ENCODE data around the gene CD109. TPM values are rescaled to one million over a fixed set of nuclear protein-coding genes. Genes with fewer than 3 reads are reported as not detected.
A peak's percentile ranks its signal among the peaks of the same experiment; 100 is the strongest.

The CD109 gene
- total RNA-seq, 3 donors from 2014 or later, result 1.7 to 9.1 (median 4.4) TPM

DNA sequence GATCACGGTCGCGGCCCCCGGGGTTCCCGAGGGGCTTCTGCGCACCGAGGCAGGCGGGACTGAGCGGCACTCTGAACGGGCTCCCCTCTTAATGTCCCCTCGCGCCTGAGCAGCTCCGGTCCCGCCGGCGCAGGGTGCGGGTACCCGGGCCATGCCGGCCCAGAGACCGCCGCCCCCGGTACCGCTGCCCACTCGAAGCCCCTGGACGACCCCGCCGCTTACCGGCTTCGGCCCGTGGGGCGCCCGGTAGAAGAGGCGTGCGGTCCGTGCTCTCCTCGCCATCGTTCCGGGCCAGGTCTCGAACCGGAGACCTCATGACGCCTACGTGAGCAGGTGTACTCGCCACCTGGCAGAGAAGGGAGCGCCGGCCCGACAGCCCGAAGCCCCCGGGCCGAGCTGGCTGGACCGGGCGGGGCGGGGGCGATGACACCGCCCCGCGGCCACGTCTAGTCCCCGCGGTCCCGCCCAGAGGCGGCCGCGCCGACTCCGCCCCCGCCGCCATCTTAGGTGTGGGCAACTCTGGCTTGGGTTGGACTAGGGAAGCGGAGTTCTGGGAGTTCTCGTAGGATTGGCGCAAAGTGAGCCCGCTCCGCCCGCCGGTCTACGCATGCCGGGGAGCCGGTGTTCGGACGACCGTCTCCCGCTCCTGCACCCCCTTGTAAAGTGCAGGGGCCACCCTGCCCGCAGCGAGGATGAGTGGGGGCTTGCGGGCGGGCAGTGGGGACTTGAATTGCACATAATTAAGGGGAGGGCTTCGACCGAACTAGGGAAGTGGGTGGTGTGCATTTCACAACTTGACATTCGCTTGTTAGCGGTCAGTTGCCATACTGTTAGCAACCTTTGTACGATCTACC lies 42.2 kb upstream of the CD109 start, which contains the start of gene SLC17A5:
Gene SLC17A5, minus strand, starts transcription at position 422 of the 854 bp plus-strand sequence. Its CDS starts 106 bp downstream, at position 316.
- TF ChIP-seq, protein P1, sequence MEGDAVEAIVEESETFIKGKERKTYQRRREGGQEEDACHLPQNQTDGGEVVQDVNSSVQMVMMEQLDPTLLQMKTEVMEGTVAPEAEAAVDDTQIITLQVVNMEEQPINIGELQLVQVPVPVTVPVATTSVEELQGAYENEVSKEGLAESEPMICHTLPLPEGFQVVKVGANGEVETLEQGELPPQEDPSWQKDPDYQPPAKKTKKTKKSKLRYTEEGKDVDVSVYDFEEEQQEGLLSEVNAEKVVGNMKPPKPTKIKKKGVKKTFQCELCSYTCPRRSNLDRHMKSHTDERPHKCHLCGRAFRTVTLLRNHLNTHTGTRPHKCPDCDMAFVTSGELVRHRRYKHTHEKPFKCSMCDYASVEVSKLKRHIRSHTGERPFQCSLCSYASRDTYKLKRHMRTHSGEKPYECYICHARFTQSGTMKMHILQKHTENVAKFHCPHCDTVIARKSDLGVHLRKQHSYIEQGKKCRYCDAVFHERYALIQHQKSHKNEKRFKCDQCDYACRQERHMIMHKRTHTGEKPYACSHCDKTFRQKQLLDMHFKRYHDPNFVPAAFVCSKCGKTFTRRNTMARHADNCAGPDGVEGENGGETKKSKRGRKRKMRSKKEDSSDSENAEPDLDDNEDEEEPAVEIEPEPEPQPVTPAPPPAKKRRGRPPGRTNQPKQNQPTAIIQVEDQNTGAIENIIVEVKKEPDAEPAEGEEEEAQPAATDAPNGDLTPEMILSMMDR (IDR thresholded peaks at IDR 0.05), result no peak
- Histone ChIP-seq H3K36me3 (ENCODE audit: low read depth) (no peaks in the 10 kb centered on the region), H3K4me1 (ENCODE audit: low read depth) (peaks cover 9% of the 10 kb centered on the region), H3K4me3 (peak within 1 kb of the TSS; percentile 99), H3K9me3 (no peaks in the 10 kb centered on the region)
- intact Hi-C loops (cut with DNase I, micrococcal nuclease), result no loop called here
- ATAC-seq, result peak; percentile 96
- DNase-seq, result peak; percentile 96 to 98 (median 96)

DNA sequence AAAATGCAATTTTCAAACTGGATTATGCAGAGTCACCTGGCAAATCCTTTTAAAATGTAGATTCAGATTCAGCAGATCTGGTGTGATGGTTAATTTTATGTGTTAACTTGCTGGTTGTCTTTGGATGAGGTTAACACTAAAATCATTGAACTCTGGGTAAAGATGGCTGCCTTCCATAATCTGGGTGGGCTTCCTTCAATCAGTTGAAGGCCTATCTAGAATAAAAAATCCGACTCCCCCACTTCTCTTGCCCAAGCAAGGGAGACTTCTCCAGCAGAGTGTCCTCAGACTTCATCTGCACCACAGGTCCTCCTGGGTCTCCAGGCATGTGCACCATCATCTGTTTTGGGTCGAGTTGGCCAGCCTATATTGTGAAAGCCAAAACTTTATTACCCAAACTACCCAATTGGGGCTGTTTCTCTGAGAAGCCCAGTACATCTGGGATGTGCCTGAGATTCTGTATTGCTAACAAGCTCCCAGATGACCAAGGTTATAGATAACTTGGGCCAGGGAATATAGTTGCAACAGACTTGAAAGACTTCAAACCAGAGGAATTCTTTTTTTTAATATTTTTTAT lies 40.6 kb upstream of the CD109 start:
- DNase-seq, result no peak
- no peak overlapping the region for H3K4me3 ChIP-seq
- intact Hi-C loops (cut with DNase I, micrococcal nuclease), result no loop called here
- ATAC-seq, result no peak
- no peaks in the 10 kb centered on the region for H3K36me3 ChIP-seq (ENCODE audit: low read depth)
- TF ChIP-seq, protein P1 (IDR thresholded peaks at IDR 0.05), result no peak
- peaks cover 9% of the 10 kb centered on the region for H3K4me1 ChIP-seq (ENCODE audit: low read depth)
- no peaks in the 10 kb centered on the region for H3K9me3 ChIP-seq

DNA sequence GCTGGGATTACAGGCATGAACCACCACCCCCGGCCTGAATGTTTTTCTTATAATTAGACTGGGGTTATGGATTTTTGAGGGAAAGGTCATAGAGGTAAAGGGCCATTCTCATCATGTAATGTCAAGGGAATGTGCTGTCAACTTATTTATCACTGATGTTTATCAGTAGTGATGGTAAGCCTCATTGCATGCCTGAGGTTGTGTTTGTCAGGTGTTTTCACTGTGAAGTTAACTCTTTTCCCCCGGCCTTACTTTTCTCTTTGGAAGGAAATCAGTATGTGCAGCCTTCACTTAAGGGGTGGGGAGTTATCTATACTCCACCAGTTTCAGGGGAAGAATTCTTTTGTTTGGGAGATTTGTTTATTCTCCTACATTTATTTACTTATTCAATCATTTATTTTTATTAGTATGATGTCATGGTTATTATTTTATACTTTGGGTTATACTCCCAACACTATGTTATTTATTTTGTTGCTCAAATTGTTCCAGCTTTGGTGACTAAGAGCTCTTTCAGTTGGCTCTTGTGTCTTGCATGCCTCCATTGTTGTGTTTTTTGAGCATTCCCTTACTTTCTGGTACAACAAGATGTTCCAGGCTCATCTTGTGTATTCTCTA lies 39.4 kb upstream of the CD109 start:
- no peaks in the 10 kb centered on the region for H3K9me3 ChIP-seq
- H3K36me3 ChIP-seq (ENCODE audit: low read depth), result no peaks in the 10 kb centered on the region
- no peak overlapping the region for H3K4me3 ChIP-seq
- DNase-seq, result no peak
- peaks cover 9% of the 10 kb centered on the region for H3K4me1 ChIP-seq (ENCODE audit: low read depth)
- TF ChIP-seq, protein P1 (IDR thresholded peaks at IDR 0.05), result no peak
- intact Hi-C loops (cut with DNase I, micrococcal nuclease), result no loop called here
- no peak for ATAC-seq

DNA sequence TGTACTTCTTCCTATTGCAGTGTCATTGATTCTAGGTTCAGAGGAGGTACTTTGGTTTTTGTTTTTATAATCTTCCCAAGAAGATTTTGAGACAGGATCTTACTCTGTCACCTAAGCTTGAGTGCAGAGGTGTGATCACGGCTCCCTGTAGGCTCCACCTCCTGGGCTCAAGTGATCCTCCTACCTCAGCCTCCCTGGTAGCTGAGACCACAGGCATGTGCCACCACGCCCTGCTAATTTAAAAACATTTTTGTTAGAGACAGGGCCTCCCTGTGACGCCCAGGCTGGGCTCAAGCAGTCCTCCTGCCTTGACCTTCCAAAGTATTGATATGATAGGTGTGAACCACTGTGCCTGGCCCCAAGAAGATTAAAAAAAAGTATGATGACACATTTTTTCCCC lies 38.8 kb upstream of the CD109 start:
- ATAC-seq (no peak), DNase-seq (no peak)
- no peaks in the 10 kb centered on the region for H3K9me3 ChIP-seq
- intact Hi-C loops (cut with DNase I, micrococcal nuclease), result no loop called here
- H3K4me3 ChIP-seq, result no peak overlapping the region
- no peaks in the 10 kb centered on the region for H3K36me3 ChIP-seq (ENCODE audit: low read depth)
- TF ChIP-seq, protein P1 (IDR thresholded peaks at IDR 0.05), result no peak
- H3K4me1 ChIP-seq (ENCODE audit: low read depth), result peaks cover 7% of the 10 kb centered on the region

DNA sequence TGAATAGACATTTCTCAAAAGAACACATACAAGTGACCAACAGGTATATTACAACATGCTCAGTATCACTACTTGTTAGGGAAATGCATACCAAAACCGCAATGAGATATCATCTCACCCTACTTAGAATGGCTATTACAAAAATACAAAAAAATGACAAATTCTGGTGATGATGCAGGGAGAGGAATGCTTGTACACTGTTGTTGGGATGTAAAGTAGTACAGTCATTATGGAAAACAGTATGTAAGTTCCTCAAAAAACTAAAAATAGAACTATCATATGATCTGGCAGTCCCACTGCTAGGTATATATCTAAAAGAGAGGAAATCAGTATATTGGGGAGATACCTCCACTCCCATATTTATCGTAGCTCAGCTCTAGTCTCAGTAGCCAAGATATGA lies 31.3 kb upstream of the CD109 start:
- DNase-seq (no peak), ATAC-seq (no peak)
- intact Hi-C loops (cut with DNase I, micrococcal nuclease), result no loop called here
- TF ChIP-seq, protein P1 (IDR thresholded peaks at IDR 0.05), result no peak
- Histone ChIP-seq H3K4me1 (ENCODE audit: low read depth) (peaks cover 10% of the 10 kb centered on the region), H3K4me3 (no peak overlapping the region), H3K36me3 (ENCODE audit: low read depth) (no peaks in the 10 kb centered on the region), H3K9me3 (no peaks in the 10 kb centered on the region)

All from mucosa of descending colon (tissue), 3 donors.